Suppressor macrophage treated with lipopolysaccharide for 1 hour (primary cell): ENCODE results near the gene COPZ1.

Source experiments
- DNase-seq, 3 donors: peaks; one replicate each; pipeline ENCODE4 v3.0.0-alpha.2; 2020 to 2022

COPZ1 gene

GRCh38 chr12:54359762-54360351 lies 34.9 kb downstream of the COPZ1 start:
- DNase-seq, result no peak

DNA sequence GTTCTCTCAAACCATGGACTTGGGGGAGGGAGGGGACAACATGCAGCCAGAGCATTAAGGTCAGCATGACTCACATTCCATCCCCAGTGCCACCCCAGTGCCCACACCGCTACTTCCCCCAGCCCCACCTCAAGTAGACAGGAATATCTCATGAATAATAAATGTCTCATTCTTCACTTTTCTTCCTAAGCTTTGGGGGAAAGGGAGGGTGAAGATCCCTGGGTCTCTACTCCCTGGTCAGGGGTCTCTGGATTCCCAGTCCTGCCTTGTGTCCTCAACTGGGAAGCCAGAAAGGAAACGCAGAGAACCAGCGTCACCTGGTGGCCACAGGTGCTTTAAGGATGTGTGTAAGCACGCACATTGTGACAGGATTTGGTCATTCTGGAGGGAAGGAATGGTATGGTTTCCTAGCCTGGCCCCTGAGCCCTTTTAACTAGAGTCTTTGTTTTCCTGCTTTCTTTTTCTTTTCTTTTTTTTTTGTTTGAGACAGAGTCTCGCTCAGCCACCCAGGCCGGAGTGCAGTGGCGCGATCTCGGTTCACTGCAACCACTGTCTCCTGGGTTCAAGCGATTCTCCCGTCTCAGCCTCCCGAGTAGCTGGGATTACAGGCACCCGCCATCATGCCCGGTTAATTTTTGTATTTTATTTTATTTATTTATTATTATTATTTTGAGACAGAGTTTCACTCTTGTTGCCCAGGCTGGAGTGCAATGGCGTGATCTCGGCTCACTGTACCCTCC lies 36.0 kb downstream of the COPZ1 start:
- DNase-seq, result peak; percentile 72 to 74 (median 74)

DNA sequence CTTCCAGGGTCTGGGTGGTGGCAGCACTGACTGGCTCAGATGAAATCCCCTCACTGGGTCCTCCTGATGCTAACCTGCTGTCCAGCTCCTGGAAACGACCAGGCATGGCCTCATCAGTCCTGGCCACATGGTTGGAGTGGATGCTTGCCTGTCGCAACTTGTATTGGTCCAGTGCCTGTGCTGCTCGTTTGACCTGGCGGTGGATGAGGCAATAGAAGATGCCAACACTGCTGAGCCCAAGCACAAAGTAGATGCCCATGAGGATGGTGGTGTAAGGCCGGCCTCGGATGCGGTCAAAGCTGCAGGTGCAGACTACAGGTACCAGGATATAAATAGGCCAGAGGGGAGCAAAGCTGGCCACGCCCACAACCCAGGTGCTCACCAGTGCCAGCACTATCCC lies 38.1 kb downstream of the COPZ1 start:
- DNase-seq, result no peak

DNA sequence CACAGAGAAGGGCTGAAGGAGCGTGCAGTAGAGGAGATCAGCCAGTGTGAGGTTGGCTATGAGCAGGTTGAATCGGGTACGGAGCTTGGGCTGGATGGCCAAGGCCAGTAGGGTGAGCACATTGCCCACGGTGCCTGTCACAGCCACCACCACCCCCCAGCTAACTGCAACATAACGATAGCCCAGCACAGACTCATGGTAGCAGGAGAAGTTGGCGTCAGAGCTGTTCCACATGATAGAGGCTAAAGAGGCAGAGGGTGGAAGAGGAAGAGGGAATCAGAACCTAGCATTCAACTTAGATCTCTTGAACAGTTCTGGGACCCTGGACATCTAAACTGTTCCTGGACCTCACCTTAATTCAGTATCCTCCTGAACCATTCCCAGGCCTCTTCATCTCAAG lies 38.7 kb downstream of the COPZ1 start:
- DNase-seq, result peak; percentile 66 to 73 (median 67)

GRCh38 chr12:54364413-54364812 lies 39.5 kb downstream of the COPZ1 start, which contains the start of gene GPR84:
Gene GPR84, minus strand, starts transcription at chr12:54364486. Its CDS starts 635 bp downstream, at chr12:54363851.
- DNase-seq, result peak; percentile 92 to 98 (median 95)

GRCh38 chr12:54368025-54368708 lies 43.2 kb downstream of the COPZ1 start:
- peak; percentile 43 to 57 (median 56) for DNase-seq

DNA sequence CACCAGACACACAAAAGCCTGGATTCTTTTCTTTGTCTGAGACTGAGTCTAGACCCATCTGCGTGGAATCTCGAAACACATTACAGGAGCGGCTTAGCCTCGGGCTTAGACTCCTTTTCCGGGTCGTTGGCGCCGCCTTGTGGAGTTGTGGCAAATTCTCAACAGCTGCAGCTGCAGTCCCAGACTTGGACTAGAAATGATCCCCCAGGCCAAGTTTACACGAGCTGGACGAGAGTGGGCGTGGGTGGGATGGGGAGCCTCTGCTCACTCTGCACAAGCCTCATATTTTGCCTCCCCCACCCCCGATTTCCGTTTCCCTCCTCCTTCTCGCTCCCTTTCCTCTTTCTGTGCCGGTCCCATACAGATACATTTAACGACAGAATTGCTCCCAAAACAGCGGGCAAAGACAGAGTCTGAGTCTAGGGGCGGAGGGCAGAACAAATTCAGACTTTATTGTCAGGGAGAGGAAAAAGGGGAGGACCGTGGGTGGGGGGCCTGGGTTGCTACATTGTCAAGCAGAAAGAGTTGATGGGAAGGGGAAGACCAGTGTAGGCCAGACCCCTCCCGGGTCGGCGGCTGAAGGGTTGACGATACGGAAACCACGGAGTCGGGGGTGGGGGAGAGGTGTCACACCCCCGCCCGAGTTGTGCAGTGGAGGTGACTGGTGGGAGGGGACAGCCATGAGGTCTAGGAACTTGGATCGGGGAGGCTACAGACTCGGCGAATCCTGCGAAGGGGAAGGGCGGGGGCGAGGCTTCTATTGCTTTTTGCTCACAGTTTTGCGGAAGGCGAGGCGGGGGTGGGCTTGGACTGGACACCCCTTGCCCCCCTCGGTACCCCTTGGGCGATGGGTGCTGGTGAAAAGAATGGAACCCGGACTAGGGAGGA lies 44.0 kb downstream of the COPZ1 start:
- DNase-seq, result peak; percentile 94 to 96 (median 95)

GRCh38 chr12:54369597-54370131 lies 44.7 kb downstream of the COPZ1 start:
- DNase-seq, result no peak

- peak in 2 of 3 donors; percentile 68 to 70 for DNase-seq
Measured at GRCh38 chr12:54370171-54370730, 45.3 kb downstream of the COPZ1 start.

DNA sequence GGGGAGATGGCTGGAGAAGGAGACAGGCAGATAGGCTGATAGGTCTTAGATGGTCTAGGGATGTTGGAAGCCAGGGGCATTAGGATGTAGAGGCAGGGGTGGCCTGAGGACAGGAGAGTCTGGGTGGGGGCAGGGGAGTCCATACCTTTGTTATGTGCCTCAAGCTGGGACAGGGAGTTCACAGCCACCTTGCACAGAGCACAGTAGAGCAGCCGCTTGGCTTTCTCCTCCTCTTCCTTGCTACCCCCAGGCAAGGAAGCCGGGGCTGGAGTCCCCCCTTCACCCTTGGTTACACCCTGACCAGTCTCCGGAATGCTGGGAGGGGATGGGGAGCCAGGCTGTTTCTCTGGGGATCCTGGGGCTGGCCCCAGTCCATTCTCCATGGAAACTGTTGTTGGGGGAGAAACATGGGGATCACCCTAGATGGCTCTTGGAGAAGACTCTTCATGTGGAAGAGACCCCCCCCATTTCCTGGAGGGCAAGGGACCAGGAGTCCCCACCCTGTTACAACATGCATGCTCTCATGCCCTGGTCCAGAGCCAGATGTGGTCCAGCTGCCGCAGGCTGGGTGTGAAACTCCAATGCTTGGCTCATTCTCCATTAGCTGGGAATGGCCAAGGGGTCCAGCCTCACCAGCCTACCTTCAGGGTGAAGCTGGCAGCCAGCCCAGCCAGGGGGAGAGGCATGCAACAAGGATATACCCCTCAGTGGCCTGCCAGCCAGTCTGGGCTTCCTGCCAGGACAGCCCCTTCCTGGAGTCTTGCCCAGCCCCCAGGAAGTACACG lies 46.6 kb downstream of the COPZ1 start:
- DNase-seq, result no peak

GRCh38 chr12:54372113-54372806 lies 47.3 kb downstream of the COPZ1 start:
- DNase-seq, result no peak

- no peak for DNase-seq
Measured at GRCh38 chr12:54373649-54374561, 49.0 kb downstream of the COPZ1 start.

DNA sequence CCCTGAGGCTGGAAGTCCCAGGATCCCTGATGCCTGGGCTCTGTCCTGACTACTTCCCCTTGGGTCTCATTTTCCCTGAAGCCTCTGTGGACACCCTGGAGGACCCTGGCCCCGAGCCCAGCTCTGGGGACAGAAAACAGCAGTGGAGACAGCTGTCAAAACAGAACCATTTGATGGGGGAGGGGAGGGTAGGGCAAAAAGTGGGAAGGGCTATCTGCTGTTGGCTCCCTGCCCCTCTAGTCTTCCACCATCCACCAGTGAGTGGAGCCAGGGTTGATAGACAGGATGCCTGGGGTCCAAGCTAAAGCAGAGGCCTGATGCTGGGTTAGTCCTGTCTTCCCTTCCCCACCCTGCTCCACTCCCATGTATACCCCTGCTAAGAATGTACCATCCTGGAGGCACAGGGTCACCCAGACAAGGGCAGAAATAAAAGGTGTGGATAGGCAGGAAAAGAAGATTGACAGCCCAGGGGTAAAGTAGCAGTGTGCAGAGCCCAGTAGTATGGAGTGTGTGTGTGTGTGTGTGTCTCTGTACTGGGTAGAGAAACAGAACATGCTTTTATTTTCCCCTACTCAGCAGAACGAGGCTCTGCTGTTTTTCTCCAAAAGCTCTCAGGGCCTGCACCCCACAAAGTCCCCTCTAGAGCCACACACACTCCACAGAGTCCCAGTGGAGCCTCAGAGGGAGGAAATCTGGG lies 49.8 kb downstream of the COPZ1 start:
- no peak for DNase-seq

- DNase-seq, result no peak
Measured at GRCh38 chr12:54375259-54375579, 50.3 kb downstream of the COPZ1 start.

GRCh38 chr12:54376596-54376995 lies 51.7 kb downstream of the COPZ1 start:
- DNase-seq, result no peak

- DNase-seq, result no peak
Measured at GRCh38 chr12:54377007-54377406, 52.1 kb downstream of the COPZ1 start.

- no peak for DNase-seq
Measured at GRCh38 chr12:54377797-54378515, 53.0 kb downstream of the COPZ1 start.

GRCh38 chr12:54378796-54379397 lies 54.0 kb downstream of the COPZ1 start:
- DNase-seq, result peak in 1 of 3 donors; percentile 67
